Posterior cingulate gyrus (tissue), 11 donors: ENCODE data around the gene PTPRD.

Experiments
- DNase-seq, 10 donors: peaks; one replicate each; pipeline versions ENCODE4 v3.0.0 to v3.0.0-alpha.2; 2020 to 2021; ENCODE audit warnings: mixed read lengths in 3 of 10
- intact Hi-C: fragments of 100-400 bp; cut with DNase I; formaldehyde crosslinking; loops from one replicate; pipeline ENCODE4 v1.15.1; 2023

The PTPRD gene

GRCh38 chr9:9792144-9792857 lies 820.5 kb downstream of the PTPRD start:
- intact Hi-C loops: loop anchor here (10.0 kb wide), 1 partner anchor 152 kb away; no protein-coding TSS in a partner anchor
- DNase-seq: no peak

GRCh38 chr9:9791611-9792010 lies 821.2 kb downstream of the PTPRD start:
- no peak for DNase-seq
- intact Hi-C loops: loop anchor here (10.0 kb wide), 1 partner anchor 153 kb away; no protein-coding TSS in a partner anchor

- intact Hi-C loops: loop anchor here (1.0 to 10.0 kb wide), 2 partner anchors 154 to 184 kb away; no protein-coding TSS in a partner anchor
- DNase-seq: peak in 6 of 10 donors; percentile 12 to 53 (median 20)
Observed at GRCh38 chr9:9790216-9790872, 822.5 kb downstream of the PTPRD start.

GRCh38 chr9:9783711-9784110 lies 829.1 kb downstream of the PTPRD start:
- DNase-seq: no peak
- intact Hi-C loops: no loop called here

GRCh38 chr9:9783211-9783610 lies 829.6 kb downstream of the PTPRD start:
- intact Hi-C loops: no loop called here
- no peak for DNase-seq

GRCh38 chr9:9778293-9778692 lies 834.5 kb downstream of the PTPRD start:
- intact Hi-C loops: no loop called here
- no peak for DNase-seq

- intact Hi-C loops: no loop called here
- DNase-seq: no peak
Observed at GRCh38 chr9:9774471-9774870, 838.3 kb downstream of the PTPRD start.

- DNase-seq: no peak
- intact Hi-C loops: no loop called here
Observed at GRCh38 chr9:9771314-9771713, 841.5 kb downstream of the PTPRD start.

- DNase-seq: no peak
- intact Hi-C loops: no loop called here
Observed at GRCh38 chr9:9764821-9765220, 848.0 kb downstream of the PTPRD start.

GRCh38 chr9:9754186-9754585 lies 858.6 kb downstream of the PTPRD start:
- DNase-seq: no peak
- intact Hi-C loops: no loop called here

GRCh38 chr9:9753266-9753665 lies 859.5 kb downstream of the PTPRD start:
- no peak for DNase-seq
- intact Hi-C loops: no loop called here

GRCh38 chr9:9752722-9753121 lies 860.1 kb downstream of the PTPRD start:
- no peak for DNase-seq
- intact Hi-C loops: no loop called here

GRCh38 chr9:9751996-9752395 lies 860.8 kb downstream of the PTPRD start:
- intact Hi-C loops: no loop called here

GRCh38 chr9:9750719-9751118 lies 862.1 kb downstream of the PTPRD start:
- intact Hi-C loops: no loop called here

More at GRCh38 chr9:9751996-9752395, 860.8 kb downstream of the PTPRD start:
- no peak for DNase-seq

GRCh38 chr9:9749591-9749990 lies 863.2 kb downstream of the PTPRD start:
- DNase-seq: no peak
- intact Hi-C loops: no loop called here

More at GRCh38 chr9:9750719-9751118, 862.1 kb downstream of the PTPRD start:
- no peak for DNase-seq

- DNase-seq: no peak
Observed at GRCh38 chr9:9747787-9748186, 865.0 kb downstream of the PTPRD start.

GRCh38 chr9:9746826-9747225 lies 866.0 kb downstream of the PTPRD start:
- no peak for DNase-seq
- intact Hi-C loops: no loop called here

More at GRCh38 chr9:9747787-9748186, 865.0 kb downstream of the PTPRD start:
- intact Hi-C loops: no loop called here

GRCh38 chr9:9743822-9744221 lies 869.0 kb downstream of the PTPRD start:
- no peak for DNase-seq
- intact Hi-C loops: no loop called here

GRCh38 chr9:9730174-9730573 lies 882.6 kb downstream of the PTPRD start:
- no peak for DNase-seq
- intact Hi-C loops: no loop called here

- DNase-seq: no peak
- intact Hi-C loops: no loop called here
Observed at GRCh38 chr9:9729082-9729481, 883.7 kb downstream of the PTPRD start.

- intact Hi-C loops: no loop called here
- DNase-seq: peak in 1 of 10 donors; percentile 60
Observed at GRCh38 chr9:9719373-9720112, 893.3 kb downstream of the PTPRD start.
